CD1c-positive myeloid dendritic cell (primary cell): ENCODE data around the gene GRAMD2A.

ENCODE experiments used
- DNase-seq: peaks from one replicate; pipeline ENCODE4 v3.0.0-alpha.2; 2016; ENCODE audit errors: extremely low spot score

GRAMD2A gene

DNA sequence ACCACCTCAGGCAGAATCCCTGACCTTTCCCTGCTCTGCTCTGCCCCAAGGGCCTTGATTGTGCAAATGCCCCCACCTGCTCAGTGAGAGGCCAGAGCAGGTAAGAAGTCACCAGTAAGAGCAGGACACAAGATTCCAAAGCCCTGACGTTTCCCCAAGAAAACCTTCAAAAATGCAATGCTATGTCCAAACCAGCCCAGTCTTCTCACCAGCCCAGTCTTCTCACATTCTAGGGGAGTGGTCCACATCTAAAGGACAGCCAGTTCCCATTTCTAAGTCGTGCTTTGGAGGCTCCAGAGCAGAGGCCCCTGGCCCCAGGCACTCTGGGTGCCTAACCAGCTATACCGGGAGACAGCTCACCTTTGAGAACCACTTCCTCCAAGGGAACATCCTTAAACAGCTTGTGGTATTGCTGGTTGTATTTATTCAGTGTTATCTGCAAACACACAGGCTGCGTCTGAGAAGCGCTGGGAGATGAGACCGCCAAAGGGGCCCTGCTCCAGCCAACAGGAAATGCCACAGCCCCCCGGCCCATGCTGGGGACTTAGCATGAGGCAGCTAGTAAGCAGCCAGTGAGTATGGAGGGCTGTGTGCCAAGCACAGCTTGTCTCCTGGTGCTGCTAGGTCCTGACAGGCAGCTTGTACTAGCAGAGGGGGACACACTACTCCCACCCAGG, 29.3 kb downstream of the GRAMD2A start:
- DNase-seq, result no peak

DNA sequence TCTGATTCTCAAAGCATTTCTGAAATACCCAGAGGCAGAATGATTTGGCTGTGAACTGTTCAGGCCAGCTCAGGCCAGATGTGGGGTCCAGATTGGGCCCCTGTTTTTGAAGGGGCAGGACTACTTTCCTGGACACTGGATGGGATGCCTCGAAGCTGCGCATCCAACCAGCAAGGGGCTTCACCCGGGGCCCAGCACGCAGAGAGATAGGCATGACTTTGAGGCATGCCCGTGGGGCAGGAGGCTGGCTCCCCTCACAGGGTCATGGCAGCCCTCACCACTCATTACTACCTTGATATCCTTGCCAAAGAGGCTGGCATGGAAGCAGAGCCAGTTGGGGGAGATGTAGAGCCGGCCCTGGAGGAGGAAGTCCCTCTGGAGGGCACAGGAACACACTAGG, 30.1 kb downstream of the GRAMD2A start:
- DNase-seq, result no peak

DNA sequence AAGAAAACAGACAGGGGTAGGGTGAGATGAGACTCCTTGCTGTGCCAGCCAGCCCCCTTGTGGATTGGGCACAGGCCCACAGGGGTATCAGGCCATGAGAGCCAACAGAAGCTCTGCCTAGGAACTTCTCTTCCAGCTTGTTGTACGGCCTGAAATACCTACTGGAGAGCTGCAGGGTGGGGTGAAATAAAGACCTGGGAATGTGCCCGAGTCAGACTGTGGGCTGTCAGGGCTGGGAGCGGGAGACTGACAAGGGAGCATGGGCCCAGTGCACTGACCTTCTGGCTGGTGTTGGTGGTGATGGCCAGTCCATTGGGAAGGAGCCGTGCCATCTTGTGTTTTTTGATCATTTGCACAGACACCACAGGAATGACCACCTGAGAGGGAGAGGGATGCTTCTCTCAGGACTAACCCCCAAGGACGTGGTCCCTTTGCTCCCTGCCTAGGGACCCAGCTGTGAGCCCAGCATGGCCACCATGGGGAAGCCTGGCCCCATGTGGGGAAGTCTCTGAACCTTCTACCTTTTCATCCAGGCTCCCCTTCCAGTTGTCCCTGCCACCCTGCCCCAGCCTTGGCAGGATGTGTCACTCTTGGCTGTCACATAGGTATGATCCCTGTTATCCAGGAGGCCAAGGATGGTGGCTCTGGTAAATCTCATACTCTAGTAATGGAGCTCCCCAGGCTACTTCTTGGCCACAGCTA, 30.7 kb downstream of the GRAMD2A start:
- no peak for DNase-seq

DNA sequence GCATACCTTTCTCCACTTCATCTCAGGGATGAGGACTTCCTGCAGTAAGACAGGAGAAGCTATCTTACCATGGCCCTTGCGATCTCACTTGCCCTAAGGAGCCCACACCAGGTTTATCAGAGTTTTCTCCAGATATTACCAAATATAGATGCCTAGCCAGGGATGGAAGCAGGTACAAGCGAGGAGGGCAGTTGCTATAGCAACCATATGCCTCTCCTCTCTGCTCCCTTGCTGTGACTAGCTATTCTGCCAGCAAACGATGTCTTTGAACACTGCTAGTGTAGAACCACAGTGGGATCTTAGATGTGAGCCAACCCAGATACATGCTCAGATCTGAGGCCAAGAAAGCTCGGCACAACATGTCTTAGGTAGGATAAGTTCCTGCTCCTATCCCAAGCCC, 33.9 kb downstream of the GRAMD2A start:
- no peak for DNase-seq

DNA sequence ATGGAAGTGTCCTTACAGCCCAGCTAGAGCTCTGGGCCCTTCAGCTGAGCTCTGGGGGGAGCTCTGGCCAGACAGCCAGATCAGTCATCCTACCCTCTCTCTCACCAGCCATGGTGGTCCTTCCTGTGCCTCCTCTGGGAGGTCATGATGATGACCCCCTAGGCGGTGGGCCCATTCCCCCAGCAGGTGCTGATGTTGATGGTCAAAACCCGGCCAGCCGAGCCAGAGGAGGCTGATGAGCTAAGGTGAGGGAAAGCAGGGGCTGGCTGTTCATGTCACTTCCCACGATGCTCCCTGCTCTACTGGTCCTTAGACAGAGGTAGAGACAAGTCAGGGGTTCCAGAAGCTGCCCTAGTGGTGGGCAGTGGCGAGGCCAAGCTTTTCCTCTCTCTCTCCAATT, 35.0 kb downstream of the GRAMD2A start:
- no peak for DNase-seq

DNA sequence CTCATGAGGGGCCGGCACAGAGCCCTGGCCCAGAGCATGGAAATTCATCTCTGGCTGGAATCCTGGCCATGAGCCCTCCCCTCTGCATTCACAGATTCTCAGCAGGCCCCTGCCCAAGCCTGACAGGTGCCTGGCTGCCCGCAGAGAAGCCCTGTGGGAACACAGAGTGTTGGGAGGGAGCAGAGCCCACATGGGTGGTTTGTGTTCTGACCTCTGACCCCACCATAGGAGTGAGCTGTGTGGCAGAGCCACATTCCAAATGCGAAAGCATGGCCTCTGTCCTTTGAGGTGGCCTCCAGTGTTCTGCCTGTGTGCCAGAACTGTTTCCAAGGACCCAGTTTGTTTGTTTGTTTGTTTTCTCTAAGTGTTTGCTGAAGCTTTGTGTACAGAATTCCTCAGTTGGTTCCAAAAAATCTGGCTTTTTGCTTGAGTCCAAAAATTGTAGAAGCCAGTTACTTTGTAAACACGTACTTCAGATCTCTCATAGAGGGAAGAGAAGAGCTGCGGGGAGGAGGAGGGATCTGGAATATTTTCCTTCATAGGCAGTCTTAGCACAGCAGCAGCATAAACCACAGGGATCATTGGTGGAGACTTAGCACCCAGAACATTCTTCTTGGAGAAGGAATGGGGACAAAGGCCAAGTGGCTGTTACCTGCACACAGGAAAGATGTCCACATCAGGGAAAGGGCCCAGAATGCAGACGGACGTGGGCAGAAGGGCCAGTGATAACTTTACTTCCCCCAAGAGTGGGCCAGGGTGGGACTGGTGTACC, 36.0 kb downstream of the GRAMD2A start:
- no peak for DNase-seq

DNA sequence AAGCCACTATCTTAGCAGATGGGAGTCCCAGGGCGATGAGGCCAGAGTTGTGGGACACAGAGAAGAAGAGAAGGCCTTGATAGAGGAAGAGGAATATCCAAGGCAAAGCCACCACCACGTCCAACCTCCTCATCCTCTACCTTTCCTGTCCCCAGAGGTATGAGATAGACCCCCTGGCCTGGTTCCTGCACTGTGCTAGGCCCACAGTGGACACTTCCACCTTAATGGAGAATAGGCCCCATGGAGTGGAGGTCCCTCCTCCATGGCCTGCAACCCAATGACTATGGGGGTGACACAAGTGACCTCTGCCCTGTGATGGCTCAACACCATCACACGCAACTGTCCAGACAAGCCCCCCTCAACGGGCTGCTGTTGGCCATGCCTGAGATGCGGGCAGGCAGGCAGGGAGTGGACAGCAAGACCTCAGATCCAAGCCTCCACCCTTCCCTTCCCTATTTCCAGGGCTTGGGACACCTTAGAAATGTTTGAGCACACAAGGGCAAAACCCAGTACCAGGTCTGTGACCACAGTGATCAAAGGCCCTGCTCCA, 36.8 kb downstream of the GRAMD2A start:
- no peak for DNase-seq

DNA sequence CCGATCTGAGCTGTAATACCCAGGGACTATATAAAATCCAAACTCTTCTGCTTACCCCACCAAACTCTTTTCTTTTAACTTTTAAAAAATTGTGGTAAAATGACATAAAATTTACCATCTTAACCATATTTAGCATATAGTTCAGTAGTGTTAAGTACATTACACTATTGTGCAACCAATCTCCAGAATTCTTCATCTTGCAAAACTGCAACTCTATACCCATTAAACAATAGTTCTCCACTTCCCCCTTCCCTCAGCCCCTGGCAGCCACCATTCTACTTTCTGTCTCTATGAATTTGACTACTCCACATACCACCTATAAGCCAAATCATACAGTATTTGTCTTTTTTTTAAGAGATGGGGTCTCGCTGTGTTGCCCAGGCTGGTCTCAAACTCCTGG, 40.7 kb downstream of the GRAMD2A start:
- DNase-seq, result no peak

DNA sequence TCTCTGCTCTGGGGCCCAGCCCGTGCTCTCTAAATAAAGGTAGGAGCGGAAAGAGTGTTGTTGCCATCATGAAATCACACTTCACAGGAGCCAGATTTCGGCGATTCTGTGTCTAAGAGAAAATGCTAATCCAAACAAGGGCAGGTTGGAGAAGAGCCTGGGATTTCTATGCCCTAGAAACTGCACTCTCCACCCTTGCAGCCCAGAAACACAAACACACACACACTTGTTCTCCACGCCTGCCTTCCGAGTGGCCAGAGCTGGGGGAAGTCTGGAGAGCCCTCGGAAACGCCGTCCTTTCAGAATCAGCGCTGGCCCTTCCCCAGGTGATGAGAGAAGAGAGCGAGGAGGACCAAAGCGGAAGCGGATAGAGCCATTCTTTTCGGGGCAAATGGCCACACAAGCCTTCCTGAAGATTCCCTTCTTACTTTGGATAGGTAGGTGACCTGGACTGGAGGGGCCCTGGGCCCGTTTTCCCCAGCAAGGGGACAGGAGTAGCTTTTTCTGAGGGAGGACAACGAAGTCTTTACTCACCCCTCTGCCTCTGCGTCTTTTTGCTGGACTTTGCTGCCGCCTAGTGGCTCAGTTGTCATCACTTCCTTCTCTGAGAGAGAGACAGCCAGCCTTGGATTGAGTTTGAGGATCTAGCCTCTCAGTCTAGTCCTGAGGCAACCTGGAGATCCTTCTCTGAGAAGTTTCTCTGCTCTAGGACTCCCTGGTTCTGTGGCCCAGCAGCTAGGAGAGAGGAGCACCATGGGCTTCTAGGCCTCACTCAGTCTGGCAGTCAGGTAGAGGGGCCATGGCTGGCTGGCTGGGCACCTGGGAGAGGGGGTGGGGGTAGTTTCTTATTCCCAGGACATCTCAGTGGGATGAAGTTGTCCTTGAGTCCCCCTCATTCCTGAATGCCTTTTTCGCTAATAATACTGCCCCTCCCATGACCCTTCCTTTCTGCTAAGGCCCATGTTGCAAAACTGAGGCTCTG, 41.7 kb downstream of the GRAMD2A start:
- peak; percentile 82 for DNase-seq

DNA sequence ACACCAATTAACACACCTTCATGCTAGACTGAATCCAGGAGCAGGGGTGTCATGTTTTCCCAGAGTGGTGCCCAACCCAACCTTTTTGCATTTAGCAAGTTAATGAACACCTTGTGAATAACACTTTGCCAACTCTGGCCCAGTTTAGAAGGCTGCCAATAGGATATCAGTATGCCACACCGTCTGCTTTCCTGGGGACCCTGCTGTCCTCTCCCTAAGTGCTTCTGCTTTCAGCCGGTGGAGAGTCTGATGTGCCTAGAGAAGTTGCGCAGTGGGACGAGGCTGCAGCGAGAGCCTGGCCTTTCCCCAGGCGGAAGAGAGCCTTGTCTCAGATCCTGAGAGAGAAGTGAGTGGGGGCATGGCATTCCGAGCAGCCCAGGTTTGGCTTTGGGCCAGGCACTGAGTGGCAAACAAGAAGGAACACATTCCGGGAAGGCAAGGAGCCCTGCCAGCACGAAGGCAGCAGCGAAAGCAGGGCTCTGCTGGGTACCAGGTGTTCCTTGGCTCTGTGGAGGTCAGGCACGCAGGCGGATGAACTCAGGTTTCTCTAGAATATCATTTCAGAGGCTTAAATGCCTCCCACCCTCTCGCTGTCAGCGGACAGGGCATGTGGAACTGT, 42.5 kb downstream of the GRAMD2A start:
- DNase-seq, result peak; percentile 15

DNA sequence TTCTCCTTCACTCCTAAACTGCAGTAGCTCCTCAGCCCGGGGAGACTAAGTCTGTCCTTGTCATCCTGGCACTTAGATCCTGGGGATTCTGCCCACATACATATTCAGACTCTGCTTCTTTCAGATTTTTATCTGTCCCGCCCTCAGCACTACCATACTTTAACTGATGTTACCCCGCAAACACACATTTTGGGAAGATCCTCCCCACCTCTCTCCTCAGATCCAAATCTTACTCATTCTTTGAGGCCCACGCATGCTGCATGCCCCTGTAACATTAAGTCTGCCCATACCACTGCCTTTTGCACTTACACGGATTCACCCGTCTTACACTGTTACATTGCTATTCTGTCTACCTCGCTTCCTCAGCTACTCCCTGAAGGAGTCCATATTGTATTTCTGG, 43.3 kb downstream of the GRAMD2A start:
- no peak for DNase-seq

DNA sequence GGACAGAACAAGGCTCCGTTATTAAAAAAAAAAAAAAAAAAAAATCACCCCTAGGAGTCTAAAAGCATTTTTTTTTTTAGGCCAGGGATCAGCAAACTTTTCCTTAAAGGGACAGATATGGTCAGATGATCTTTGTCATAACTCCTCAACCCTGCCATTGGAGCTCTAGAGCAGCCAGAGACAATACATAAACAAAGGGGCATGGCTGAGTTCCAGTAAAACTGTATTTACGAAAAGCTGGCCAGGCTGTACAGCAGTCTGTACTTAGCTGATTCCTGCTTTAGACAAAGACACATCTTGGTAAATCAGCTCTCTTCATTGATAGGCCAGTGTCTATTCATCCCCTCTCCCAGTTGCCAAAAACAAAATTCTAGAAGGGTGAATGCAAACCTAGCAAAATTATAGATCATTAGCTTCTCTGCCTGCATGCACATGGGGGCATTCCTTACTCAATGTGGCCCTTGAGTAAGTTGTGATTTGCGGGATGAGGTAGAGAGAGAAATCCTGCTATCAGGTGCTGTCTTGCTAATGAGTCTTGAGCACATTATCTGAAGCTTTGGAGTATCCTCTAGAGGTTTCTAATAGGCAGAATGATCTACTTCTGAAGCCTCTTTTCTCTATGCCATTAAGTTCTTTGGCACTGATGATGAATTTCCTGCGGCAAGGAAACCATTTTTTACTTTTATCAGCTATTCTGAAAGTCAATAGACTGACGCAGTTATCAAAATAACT, 44.2 kb downstream of the GRAMD2A start:
- DNase-seq, result no peak

DNA sequence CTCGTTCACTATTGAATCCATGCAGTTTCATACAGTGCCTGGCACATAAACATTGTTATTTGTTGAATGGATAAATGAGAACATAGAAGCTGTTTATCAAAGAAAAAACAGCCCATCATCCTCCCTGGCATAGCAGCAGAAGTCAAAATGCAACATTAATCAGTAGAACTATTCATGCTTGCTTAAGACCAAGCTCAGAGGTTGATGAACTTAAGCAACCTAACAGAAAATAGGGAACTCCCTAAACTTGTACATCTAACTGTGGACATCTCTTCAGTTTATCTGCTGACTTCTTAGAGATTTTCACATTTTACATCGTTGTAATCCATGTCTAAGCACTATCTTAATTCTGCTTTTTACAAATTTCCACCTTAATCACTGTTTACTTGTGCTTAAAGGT, 50.2 kb downstream of the GRAMD2A start:
- DNase-seq, result no peak

DNA sequence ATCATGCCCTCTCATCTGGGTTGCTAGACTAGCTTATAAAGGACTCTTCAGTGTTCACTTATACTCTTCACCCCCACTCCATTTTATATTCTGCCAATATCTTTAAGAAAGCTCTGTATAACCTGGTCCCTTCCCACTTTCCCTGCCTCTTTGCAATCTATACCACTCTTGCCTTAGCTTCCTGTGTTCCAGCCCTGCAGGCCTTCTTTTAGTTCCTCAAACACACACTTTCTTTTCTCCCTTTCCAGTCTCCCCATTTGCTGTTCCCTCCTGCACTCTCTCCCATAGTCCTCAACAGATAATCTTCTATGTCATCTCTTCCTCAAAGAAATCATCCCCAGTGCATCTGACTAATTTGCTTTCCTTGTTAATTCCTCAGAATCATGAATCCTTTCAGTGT, 50.7 kb downstream of the GRAMD2A start:
- no peak for DNase-seq

DNA sequence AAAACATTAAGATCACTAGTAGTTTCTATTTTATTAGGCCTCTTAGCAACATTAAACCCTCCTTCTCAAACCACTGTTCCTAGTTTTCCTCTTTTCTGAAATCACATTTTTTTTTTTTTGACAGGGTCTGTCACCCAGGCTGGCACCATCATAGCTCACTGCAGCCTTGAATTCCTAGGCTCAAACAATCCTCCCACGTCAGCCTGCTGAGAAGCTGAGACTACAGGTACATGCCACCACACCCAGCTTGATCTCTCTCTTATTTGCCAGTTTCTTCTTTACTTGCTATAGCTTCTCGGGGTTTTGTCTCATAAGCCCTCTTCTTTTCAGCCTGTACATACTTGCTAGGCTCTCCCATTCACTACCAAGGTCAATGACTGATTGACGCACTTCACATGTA, 51.4 kb downstream of the GRAMD2A start:
- no peak for DNase-seq

DNA sequence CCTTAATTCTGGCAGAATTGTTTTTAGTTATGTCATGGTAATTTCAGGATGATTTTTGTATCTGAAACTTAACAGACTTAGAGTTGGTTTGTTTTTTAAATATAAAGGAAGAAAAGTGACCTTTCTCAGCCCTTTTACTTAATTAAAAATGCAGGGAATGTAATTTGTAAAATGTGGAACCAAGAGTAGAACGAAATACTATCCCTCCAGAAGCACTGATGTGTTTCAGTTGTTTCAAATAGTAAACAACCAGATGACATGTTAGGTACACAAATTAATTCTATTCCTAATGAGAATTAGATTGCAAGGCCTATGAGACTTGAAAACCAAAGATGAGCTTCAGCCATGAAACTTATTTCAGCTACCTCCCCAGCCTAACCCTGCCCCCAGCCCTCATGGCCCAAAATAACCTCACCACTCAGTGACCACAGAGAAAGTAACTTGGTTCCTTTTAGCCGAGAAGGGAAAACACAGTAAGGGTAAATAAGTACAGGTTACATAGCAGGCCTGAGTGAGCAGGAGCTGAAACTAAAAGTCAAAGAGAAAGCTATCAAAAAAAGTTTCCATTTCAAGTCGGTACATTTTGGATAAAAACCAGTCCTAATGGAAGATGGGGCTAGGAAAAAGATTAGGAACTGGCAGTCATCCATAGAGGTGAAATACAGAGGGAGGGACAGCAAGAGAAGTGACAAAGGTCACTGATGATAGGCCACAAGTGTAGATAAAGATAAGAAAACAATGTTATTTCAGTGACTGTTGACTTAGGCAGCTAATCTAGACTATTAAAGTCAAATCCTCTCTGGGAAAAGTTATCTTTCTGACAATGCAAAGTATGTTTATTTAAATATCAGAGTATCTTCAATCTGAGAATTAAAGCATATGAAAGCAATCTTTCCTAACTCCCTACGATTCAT, 56.2 kb downstream of the GRAMD2A start:
- no peak for DNase-seq

DNA sequence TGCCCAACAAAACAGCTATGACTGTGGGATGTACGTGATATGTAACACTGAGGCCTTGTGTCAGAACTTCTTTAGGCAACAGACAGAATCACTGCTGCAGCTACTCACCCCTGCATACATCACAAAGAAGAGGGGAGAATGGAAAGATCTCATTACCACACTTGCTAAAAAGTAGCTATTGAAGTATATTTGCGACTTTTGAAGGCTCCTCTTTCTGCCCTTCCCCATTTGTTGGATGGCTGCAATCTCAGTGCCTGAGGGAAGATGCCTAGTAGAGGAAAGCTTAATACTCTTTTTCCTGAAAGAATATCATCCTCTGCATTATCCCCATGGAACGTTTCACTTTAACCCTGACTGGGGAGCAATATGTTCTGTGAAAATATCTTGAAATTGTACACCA, 57.5 kb downstream of the GRAMD2A start:
- no peak for DNase-seq

DNA sequence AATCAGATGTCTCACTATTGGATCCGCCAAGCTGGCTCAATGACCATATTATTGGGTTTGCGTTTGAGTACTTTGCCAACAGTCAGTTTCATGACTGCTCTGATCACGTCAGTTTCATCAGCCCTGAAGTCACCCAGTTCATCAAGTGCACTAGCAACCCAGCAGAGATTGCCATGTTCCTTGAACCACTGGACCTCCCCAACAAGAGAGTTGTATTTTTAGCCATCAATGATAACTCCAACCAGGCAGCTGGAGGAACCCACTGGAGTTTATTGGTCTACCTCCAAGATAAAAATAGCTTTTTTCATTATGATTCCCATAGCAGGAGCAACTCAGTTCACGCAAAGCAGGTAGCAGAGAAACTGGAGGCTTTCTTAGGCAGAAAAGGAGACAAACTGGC, 57.9 kb downstream of the GRAMD2A start:
- no peak for DNase-seq
